Measurements from ENCODE around the gene HMCN2.
"Not testable (repeated sequence)": the region's sequence is repeated elsewhere in the genome, so short reads cannot be mapped to it uniquely, and the experiment has no call there.

The HMCN2 gene

GRCh38 chr9:130339306-130339705 is 73.7 kb downstream of the HMCN2 start:
- DNase-seq: no peak
- Histone ChIP-seq H3K27me3 (replicated peaks; ENCODE audit: insufficient read depth, low read length) (peaks cover 62% of the 10 kb centered on the region), H3K4me2 (ENCODE audit: low read depth, low read length) (no peak overlapping the region), H3K4me3 (ENCODE audit: low read length) (no peak overlapping the region), H3K9me3 (replicated peaks; ENCODE audit: insufficient read depth, low read length) (no peaks in the 10 kb centered on the region), H3K9me2 (replicated peaks; ENCODE audit: insufficient read depth, low read length) (no peaks in the 10 kb centered on the region), H3K36me3 (replicated peaks; ENCODE audit: insufficient read depth, low read length) (no peaks in the 10 kb centered on the region), H3K79me2 (ENCODE audit: low read length) (no peaks in the 10 kb centered on the region), H3F3A (ENCODE audit: insufficient read depth, low read length) (no peaks in the 10 kb centered on the region), H2AFZ (ENCODE audit: low read length) (no peak overlapping the region), H3K27ac (ENCODE audit: low read length) (no peak overlapping the region), H4K20me1 (ENCODE audit: insufficient read depth, low read length) (no peaks in the 10 kb centered on the region), H3K9ac (ENCODE audit: low read length) (no peak overlapping the region), H3K4me1 (ENCODE audit: low read length) (no peaks in the 10 kb centered on the region)
- no peak for TF ChIP-seq CTCF (IDR thresholded peaks at IDR 0.05; ENCODE audit: low read length)
- no peak for TF ChIP-seq EZH2phosphoT487 (IDR thresholded peaks at IDR 0.05; ENCODE audit: low read length)
- TF ChIP-seq EZH2 (optimal IDR thresholded peaks at IDR 0.05; ENCODE audit: low read depth, low read length): no peak

- DNase-seq: no peak
- TF ChIP-seq CTCF (IDR thresholded peaks at IDR 0.05; ENCODE audit: low read length) (no peak), EZH2phosphoT487 (IDR thresholded peaks at IDR 0.05; ENCODE audit: low read length) (no peak), EZH2 (optimal IDR thresholded peaks at IDR 0.05; ENCODE audit: low read depth, low read length) (no peak)
- no peak overlapping the region for H2AFZ ChIP-seq (ENCODE audit: low read length)
- no peak overlapping the region for H3K4me2 ChIP-seq (ENCODE audit: low read depth, low read length)
- no peaks in the 10 kb centered on the region for H3K9me3 ChIP-seq (replicated peaks; ENCODE audit: insufficient read depth, low read length)
- H3K36me3 ChIP-seq (replicated peaks; ENCODE audit: insufficient read depth, low read length): no peaks in the 10 kb centered on the region
- no peaks in the 10 kb centered on the region for H3K79me2 ChIP-seq (ENCODE audit: low read length)
- no peaks in the 10 kb centered on the region for H4K20me1 ChIP-seq (ENCODE audit: insufficient read depth, low read length)
- no peaks in the 10 kb centered on the region for H3F3A ChIP-seq (ENCODE audit: insufficient read depth, low read length)
- no peak overlapping the region for H3K4me3 ChIP-seq (ENCODE audit: low read length)
- no peak overlapping the region for H3K9ac ChIP-seq (ENCODE audit: low read length)
- H3K27me3 ChIP-seq (replicated peaks; ENCODE audit: insufficient read depth, low read length): peaks cover 60% of the 10 kb centered on the region
- H3K4me1 ChIP-seq (ENCODE audit: low read length): no peaks in the 10 kb centered on the region
- no peak overlapping the region for H3K27ac ChIP-seq (ENCODE audit: low read length)
- no peaks in the 10 kb centered on the region for H3K9me2 ChIP-seq (replicated peaks; ENCODE audit: insufficient read depth, low read length)
Measured at GRCh38 chr9:130340011-130340410, 74.5 kb downstream of the HMCN2 start.

GRCh38 chr9:130340557-130340956 is 75.0 kb downstream of the HMCN2 start:
- H3K79me2 ChIP-seq (ENCODE audit: low read length); H3K4me1 ChIP-seq (ENCODE audit: low read length); H2AFZ ChIP-seq (ENCODE audit: low read length); H3K9me2 ChIP-seq (replicated peaks; ENCODE audit: insufficient read depth, low read length); H3K9ac ChIP-seq (ENCODE audit: low read length); H3K9me3 ChIP-seq (replicated peaks; ENCODE audit: insufficient read depth, low read length); H3K36me3 ChIP-seq (replicated peaks; ENCODE audit: insufficient read depth, low read length); H3K4me2 ChIP-seq (ENCODE audit: low read depth, low read length); H4K20me1 ChIP-seq (ENCODE audit: insufficient read depth, low read length); DNase-seq; H3F3A ChIP-seq (ENCODE audit: insufficient read depth, low read length); H3K27ac ChIP-seq (ENCODE audit: low read length); H3K4me3 ChIP-seq (ENCODE audit: low read length): not testable (repeated sequence)
- H3K27me3 ChIP-seq (replicated peaks; ENCODE audit: insufficient read depth, low read length): peaks cover 58% of the 10 kb centered on the region

GRCh38 chr9:130341128-130341527 is 75.6 kb downstream of the HMCN2 start:
- H3K9ac ChIP-seq (ENCODE audit: low read length): no peak overlapping the region
- no peaks in the 10 kb centered on the region for H3K4me1 ChIP-seq (ENCODE audit: low read length)
- peaks cover 57% of the 10 kb centered on the region for H3K27me3 ChIP-seq (replicated peaks; ENCODE audit: insufficient read depth, low read length)
- TF ChIP-seq CTCF (IDR thresholded peaks at IDR 0.05; ENCODE audit: low read length) (no peak), EZH2phosphoT487 (IDR thresholded peaks at IDR 0.05; ENCODE audit: low read length) (no peak), EZH2 (optimal IDR thresholded peaks at IDR 0.05; ENCODE audit: low read depth, low read length) (no peak)
- H3K36me3 ChIP-seq (replicated peaks; ENCODE audit: insufficient read depth, low read length): no peaks in the 10 kb centered on the region
- H3K9me3 ChIP-seq (replicated peaks; ENCODE audit: insufficient read depth, low read length): no peaks in the 10 kb centered on the region
- no peak overlapping the region for H2AFZ ChIP-seq (ENCODE audit: low read length)
- no peak overlapping the region for H3K4me3 ChIP-seq (ENCODE audit: low read length)
- H3F3A ChIP-seq (ENCODE audit: insufficient read depth, low read length): no peaks in the 10 kb centered on the region
- no peaks in the 10 kb centered on the region for H3K79me2 ChIP-seq (ENCODE audit: low read length)
- H3K27ac ChIP-seq (ENCODE audit: low read length): no peak overlapping the region
- no peak for DNase-seq
- no peak overlapping the region for H3K4me2 ChIP-seq (ENCODE audit: low read depth, low read length)
- no peaks in the 10 kb centered on the region for H4K20me1 ChIP-seq (ENCODE audit: insufficient read depth, low read length)
- H3K9me2 ChIP-seq (replicated peaks; ENCODE audit: insufficient read depth, low read length): no peaks in the 10 kb centered on the region
